ENCODE measurements around the gene LTF.

DNA sequence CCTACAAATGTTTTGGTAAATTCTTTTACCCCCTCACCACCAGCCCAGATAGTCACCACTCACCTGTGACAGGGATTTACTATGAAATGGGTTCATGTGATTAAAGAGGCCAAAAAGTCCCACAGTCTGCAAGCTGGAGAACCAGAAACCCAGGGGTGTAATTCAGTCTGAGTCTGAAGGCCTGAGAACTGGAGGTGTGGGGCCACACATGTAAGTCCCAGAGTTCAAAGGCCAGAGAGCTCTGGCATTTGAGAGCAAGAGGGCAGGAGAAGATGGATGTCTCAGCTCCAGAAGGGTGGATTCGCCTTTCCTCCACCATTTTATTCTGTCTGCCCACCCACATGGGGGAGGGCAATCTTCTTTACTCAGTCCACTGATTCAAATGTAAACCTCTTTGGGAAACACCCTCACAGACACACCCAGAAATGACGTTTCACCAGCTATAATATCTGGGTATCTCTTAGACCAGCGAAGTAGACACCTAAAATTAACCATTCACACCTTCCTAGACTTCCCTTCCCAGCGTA lies 45.0 kb upstream of the LTF start:
- TF ChIP-seq, protein P1, sequence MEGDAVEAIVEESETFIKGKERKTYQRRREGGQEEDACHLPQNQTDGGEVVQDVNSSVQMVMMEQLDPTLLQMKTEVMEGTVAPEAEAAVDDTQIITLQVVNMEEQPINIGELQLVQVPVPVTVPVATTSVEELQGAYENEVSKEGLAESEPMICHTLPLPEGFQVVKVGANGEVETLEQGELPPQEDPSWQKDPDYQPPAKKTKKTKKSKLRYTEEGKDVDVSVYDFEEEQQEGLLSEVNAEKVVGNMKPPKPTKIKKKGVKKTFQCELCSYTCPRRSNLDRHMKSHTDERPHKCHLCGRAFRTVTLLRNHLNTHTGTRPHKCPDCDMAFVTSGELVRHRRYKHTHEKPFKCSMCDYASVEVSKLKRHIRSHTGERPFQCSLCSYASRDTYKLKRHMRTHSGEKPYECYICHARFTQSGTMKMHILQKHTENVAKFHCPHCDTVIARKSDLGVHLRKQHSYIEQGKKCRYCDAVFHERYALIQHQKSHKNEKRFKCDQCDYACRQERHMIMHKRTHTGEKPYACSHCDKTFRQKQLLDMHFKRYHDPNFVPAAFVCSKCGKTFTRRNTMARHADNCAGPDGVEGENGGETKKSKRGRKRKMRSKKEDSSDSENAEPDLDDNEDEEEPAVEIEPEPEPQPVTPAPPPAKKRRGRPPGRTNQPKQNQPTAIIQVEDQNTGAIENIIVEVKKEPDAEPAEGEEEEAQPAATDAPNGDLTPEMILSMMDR (IDR thresholded peaks at IDR 0.05), result no peak
- no peak for TF ChIP-seq EZH2 (IDR thresholded peaks at IDR 0.05; ENCODE audit: borderline replicate concordance, insufficient read depth, low read depth, low read length, poor library complexity, severe bottlenecking)
